Measurements from ENCODE around the gene ALDH8A1.

Gene ALDH8A1

GRCh38 chr6:134979142-134979541 is 29.2 kb upstream of the ALDH8A1 start:
- Histone ChIP-seq H3K27me3 (replicated peaks) (no peaks in the 10 kb centered on the region), H3K27ac (no peak overlapping the region), H3K36me3 (replicated peaks) (peaks cover 22% of the 10 kb centered on the region), H3K4me3 (ENCODE audit: low read depth, low read length) (no peak overlapping the region)
- TF ChIP-seq, protein P1, sequence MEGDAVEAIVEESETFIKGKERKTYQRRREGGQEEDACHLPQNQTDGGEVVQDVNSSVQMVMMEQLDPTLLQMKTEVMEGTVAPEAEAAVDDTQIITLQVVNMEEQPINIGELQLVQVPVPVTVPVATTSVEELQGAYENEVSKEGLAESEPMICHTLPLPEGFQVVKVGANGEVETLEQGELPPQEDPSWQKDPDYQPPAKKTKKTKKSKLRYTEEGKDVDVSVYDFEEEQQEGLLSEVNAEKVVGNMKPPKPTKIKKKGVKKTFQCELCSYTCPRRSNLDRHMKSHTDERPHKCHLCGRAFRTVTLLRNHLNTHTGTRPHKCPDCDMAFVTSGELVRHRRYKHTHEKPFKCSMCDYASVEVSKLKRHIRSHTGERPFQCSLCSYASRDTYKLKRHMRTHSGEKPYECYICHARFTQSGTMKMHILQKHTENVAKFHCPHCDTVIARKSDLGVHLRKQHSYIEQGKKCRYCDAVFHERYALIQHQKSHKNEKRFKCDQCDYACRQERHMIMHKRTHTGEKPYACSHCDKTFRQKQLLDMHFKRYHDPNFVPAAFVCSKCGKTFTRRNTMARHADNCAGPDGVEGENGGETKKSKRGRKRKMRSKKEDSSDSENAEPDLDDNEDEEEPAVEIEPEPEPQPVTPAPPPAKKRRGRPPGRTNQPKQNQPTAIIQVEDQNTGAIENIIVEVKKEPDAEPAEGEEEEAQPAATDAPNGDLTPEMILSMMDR (IDR thresholded peaks at IDR 0.05; ENCODE audit: low read depth, low read length, missing control alignments) = no peak
- no peak for DNase-seq
- in situ Hi-C loops (cut with HindIII; ENCODE audit: low pct_ligation_motif_present, low sequenced_read_pairs) = no loop called here

DNA sequence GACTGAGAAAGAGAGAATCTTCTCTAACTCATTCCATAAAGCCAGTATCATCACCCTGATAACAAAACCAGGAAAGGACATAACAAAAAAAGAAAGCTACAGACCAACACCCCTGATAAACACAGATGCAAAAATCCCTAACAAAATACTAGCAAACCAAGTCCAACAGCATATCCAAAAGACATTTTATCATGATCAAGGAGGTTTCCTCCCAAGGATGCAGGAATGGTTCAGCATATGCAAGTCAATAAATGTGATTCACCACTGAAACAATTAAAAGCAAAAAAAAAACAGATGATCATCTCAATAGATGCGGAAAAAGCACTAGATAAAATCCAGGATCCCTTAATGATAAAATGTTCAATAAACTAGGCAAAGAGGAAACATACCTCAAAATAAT is 24.5 kb upstream of the ALDH8A1 start:
- H3K36me3 ChIP-seq (replicated peaks) = peaks cover 10% of the 10 kb centered on the region
- TF ChIP-seq, protein P1 (IDR thresholded peaks at IDR 0.05; ENCODE audit: low read depth, low read length, missing control alignments) = no peak

GRCh38 chr6:134967711-134968110 is 17.8 kb upstream of the ALDH8A1 start:
- Histone ChIP-seq H3K4me3 (ENCODE audit: low read depth, low read length) (no peak overlapping the region), H3K27me3 (replicated peaks) (no peaks in the 10 kb centered on the region), H3K27ac (no peak overlapping the region), H3K36me3 (replicated peaks) (peaks cover 8% of the 10 kb centered on the region)
- in situ Hi-C loops (cut with HindIII; ENCODE audit: low pct_ligation_motif_present, low sequenced_read_pairs) = no loop called here
- DNase-seq = no peak
- TF ChIP-seq, protein P1 (IDR thresholded peaks at IDR 0.05; ENCODE audit: low read depth, low read length, missing control alignments) = no peak

More for the DNA sequence above, 24.5 kb upstream of the ALDH8A1 start:
- in situ Hi-C loops (cut with HindIII; ENCODE audit: low pct_ligation_motif_present, low sequenced_read_pairs) = no loop called here
- Histone ChIP-seq H3K4me3 (ENCODE audit: low read depth, low read length) (no peak overlapping the region), H3K27ac (no peak overlapping the region), H3K27me3 (replicated peaks) (no peaks in the 10 kb centered on the region)
- no peak for DNase-seq

DNA sequence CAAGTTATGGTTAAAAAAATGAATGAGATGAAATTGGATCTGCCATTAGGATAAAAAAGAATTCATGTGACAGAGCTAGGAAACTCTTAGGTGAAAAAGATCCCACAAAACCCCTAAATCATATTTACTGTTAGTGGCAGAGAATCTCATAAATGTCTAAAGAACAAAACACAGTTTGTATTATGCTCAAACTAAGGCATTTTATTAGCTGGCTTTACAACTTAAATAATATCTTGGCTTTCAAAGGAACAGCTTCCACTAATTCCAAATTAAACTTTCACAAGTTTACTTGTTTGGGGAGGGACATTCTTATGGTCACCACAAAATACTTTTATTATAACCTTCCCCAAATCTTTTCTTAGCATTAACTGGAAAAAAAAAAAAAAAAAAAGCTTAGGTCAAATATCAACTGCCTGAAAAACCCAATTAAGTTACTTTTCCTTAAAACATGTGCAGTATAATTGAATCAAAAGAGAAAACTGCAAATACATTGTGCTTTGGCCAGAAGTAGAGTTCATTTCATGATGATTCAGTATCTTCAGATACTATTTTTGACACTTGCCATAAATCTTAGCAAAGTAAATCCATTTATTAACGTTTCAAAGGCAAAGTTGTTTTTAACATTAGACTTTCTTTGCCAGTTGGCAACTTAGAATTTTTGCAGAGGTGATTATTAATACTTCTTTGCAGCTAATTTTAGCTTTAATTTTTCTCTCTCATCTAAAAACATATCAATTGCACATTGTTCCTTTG is 14.7 kb upstream of the ALDH8A1 start:
- no peaks in the 10 kb centered on the region for H3K27me3 ChIP-seq (replicated peaks)
- no peak overlapping the region for H3K4me3 ChIP-seq (ENCODE audit: low read depth, low read length)
- TF ChIP-seq, protein P1 (IDR thresholded peaks at IDR 0.05; ENCODE audit: low read depth, low read length, missing control alignments) = no peak
- in situ Hi-C loops (cut with HindIII; ENCODE audit: low pct_ligation_motif_present, low sequenced_read_pairs) = no loop called here
- H3K36me3 ChIP-seq (replicated peaks) = peaks cover 8% of the 10 kb centered on the region
- no peak for DNase-seq
- H3K27ac ChIP-seq = no peak overlapping the region

GRCh38 chr6:134962421-134962820 is 12.5 kb upstream of the ALDH8A1 start:
- no peak for DNase-seq
- Histone ChIP-seq H3K27ac (no peak overlapping the region), H3K4me3 (ENCODE audit: low read depth, low read length) (no peak overlapping the region), H3K27me3 (replicated peaks) (no peaks in the 10 kb centered on the region), H3K36me3 (replicated peaks) (peaks cover 8% of the 10 kb centered on the region)
- in situ Hi-C loops (cut with HindIII; ENCODE audit: low pct_ligation_motif_present, low sequenced_read_pairs) = no loop called here
- TF ChIP-seq, protein P1 (IDR thresholded peaks at IDR 0.05; ENCODE audit: low read depth, low read length, missing control alignments) = no peak

DNA sequence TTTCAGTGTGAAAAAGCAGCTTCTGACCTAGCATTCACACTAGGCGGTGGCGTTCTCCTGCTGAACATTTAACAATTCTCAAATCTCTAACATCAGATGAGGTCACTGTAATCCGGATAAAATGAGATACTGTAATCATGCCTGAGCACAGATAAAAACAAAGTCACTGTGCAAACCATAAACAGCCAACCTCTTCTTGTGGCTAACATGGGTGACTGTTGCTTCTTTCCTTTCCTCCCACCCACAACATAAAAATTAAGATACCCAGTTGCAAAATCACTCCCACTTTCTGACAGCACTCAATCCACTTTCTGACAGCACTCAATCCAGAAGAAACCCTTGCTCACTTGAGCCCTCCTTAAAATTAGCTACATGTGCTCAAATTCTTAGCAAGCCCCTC is 11.5 kb upstream of the ALDH8A1 start:
- no peaks in the 10 kb centered on the region for H3K27me3 ChIP-seq (replicated peaks)
- in situ Hi-C loops (cut with HindIII; ENCODE audit: low pct_ligation_motif_present, low sequenced_read_pairs) = no loop called here
- H3K4me3 ChIP-seq (ENCODE audit: low read depth, low read length) = no peak overlapping the region
- TF ChIP-seq, protein P1 (IDR thresholded peaks at IDR 0.05; ENCODE audit: low read depth, low read length, missing control alignments) = no peak
- peaks cover 8% of the 10 kb centered on the region for H3K36me3 ChIP-seq (replicated peaks)
- no peak for DNase-seq
- no peak overlapping the region for H3K27ac ChIP-seq
